NT2/D1 (cell line): ENCODE measurements around the gene C10orf62.

Experiments
- DNase-seq: peaks from one replicate; pipeline ENCODE4 v3.0.0-alpha.2; 2011; ENCODE audit warnings: low read depth, low spot score
- H3K27me3 ChIP-seq: 2 replicates; pipeline ENCODE4 v1.6.0; 2011; ENCODE audit warnings: mild to moderate bottlenecking; ENCODE audit not compliant: insufficient read length, insufficient read depth
- H3K36me3 ChIP-seq: 2 replicates; pipeline ENCODE4 v1.6.1; 2011; ENCODE audit warnings: mild to moderate bottlenecking, low read length, mixed read lengths; ENCODE audit not compliant: insufficient read depth, insufficient read length
- H3K4me1 ChIP-seq: 2 replicates; pipeline ENCODE4 v1.5.1; 2011; ENCODE audit not compliant: insufficient read depth, insufficient read length
- H3K4me3 ChIP-seq: 2 replicates; pipeline ENCODE4 v1.5.1; 2011; ENCODE audit warnings: low read depth; ENCODE audit not compliant: insufficient read length
- H3K9ac ChIP-seq: 2 replicates; pipeline ENCODE4 v1.6.0; 2011; ENCODE audit warnings: low read depth; ENCODE audit not compliant: insufficient read length
- H3K9me3 ChIP-seq: 2 replicates; pipeline ENCODE4 v1.5.1; 2011; ENCODE audit warnings: mild to moderate bottlenecking, low read length; ENCODE audit not compliant: insufficient read depth
- SUZ12 ChIP-seq: IDR thresholded peaks from 2 replicates; pipeline ENCODE4 v1.6.1; 2011; ENCODE audit not compliant: insufficient read length, insufficient read depth; ENCODE audit errors: extremely low read depth
- YY1 ChIP-seq: IDR thresholded peaks from 2 replicates; pipeline ENCODE4 v1.6.1; 2011; ENCODE audit not compliant: insufficient read length, insufficient read depth
- ZNF274 ChIP-seq: IDR thresholded peaks from 2 replicates; pipeline ENCODE4 v1.6.1; 2011; ENCODE audit warnings: mild to moderate bottlenecking, low read depth, low read length

Gene C10orf62

DNA sequence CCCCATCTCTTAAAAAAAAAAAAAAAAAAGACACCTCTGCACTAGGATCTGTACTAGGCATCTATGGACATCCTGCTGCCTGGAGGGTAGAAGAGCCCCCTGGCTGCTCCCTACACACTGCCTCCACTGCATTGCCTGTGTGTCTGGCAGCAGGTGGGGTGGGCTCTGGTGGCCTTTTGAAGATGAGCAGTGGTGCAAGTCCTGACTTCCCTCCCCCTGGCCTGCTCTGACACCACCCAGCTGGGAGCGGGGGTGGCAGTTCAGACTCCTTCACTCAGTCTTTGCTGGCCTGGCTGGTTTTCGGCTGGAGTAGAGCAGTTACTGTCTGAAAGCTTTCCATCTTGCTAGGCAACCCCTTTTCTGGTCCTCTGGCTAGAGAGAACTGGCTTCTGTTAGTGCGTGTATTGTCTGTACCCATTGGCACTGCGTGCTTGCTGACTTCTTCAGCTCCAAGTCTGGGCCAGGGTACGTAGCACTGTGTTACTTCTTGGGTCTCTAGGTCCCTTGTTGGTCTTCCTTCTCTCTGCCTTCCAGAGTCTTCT lies 17.6 kb downstream of the C10orf62 start:
- no peaks in the 10 kb centered on the region for H3K9me3 ChIP-seq
- TF ChIP-seq SUZ12 (no peak), ZNF274 (no peak), YY1 (no peak)
- no peak overlapping the region for H3K9ac ChIP-seq
- H3K4me1 ChIP-seq, result peaks cover 4% of the 10 kb centered on the region
- DNase-seq, result no peak
- no peaks in the 10 kb centered on the region for H3K27me3 ChIP-seq
- no peak overlapping the region for H3K4me3 ChIP-seq
- H3K36me3 ChIP-seq, result no peaks in the 10 kb centered on the region

DNA sequence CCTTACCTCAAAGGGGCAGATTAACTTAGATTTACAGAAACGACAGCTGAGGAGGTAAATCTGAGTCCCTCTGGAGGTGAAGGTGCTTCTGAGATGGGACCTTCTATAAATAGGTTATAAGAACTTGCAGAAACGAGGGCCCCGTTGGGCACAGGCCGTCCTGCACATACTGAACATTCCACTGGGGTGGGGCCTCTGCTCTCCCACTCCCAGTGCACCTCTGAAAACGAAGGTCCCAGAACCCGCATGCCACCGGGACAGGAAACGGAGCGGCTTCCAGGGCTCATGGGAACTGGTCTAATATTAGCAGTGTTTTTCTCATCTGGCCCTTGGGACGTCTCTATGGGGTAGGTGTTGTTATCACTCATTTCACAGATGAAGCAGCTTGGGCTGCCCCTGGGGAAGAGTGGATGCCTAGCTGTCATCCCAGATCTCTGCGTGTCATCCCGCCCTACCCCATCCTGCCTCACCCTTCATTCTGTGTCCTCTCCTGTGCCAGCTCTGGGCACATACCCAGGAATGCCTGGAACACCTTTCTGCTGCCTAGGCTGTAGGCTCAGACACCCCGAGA lies 19.6 kb downstream of the C10orf62 start:
- Histone ChIP-seq H3K27me3 (no peaks in the 10 kb centered on the region), H3K4me1 (peaks cover 4% of the 10 kb centered on the region), H3K9me3 (no peaks in the 10 kb centered on the region), H3K36me3 (no peaks in the 10 kb centered on the region), H3K9ac (no peak overlapping the region), H3K4me3 (no peak overlapping the region)
- DNase-seq, result no peak
- TF ChIP-seq ZNF274 (no peak), YY1 (no peak), SUZ12 (no peak)

DNA sequence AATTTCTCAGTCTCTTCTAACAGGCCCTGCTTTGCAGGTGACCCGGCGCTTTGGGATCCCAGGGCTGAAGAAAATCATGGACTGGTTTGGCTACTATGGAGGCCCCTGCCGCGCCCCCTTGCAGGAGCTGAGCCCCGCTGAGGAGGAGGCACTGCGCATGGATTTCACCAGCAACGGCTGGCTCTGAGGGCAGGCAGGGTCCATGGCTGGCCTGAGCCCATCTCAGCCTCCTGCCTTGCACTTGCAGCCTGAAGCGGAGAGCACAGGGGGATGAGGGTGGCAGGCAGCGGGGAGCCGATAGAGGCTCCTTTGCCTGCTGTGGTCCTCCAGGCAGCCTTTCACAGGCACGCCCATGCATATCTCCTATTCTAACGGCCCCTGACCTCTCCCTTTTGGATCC lies 22.0 kb downstream of the C10orf62 start:
- Histone ChIP-seq H3K36me3 (peaks cover 4% of the 10 kb centered on the region), H3K27me3 (no peaks in the 10 kb centered on the region), H3K9me3 (no peaks in the 10 kb centered on the region), H3K4me3 (no peak overlapping the region), H3K9ac (peak overlapping the region; percentile 56), H3K4me1 (peaks cover 4% of the 10 kb centered on the region)
- TF ChIP-seq YY1 (no peak), ZNF274 (no peak), SUZ12 (no peak)
- no peak for DNase-seq

DNA sequence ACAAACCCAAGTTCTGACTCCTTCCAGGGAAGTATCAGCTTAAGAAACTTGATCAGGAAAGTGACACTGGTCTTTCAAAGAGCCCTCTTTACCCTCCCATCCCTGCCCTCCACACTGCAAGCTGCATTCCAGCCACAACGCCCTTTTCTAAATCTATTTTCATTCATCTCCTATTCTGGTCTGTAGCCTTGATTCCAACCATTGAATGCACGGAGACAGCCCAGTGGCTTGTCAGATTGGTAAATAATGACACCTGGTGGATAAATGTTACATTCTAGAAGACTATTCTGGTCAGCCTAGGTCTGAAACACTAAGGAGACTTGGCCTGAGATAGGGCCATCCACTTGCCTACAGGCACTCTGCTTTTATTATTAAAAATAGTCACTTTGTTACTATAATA lies 22.9 kb downstream of the C10orf62 start:
- peak; percentile 40 for DNase-seq
- no peak for TF ChIP-seq YY1
- no peak for TF ChIP-seq SUZ12
- TF ChIP-seq ZNF274, result no peak
- no peaks in the 10 kb centered on the region for H3K9me3 ChIP-seq

DNA sequence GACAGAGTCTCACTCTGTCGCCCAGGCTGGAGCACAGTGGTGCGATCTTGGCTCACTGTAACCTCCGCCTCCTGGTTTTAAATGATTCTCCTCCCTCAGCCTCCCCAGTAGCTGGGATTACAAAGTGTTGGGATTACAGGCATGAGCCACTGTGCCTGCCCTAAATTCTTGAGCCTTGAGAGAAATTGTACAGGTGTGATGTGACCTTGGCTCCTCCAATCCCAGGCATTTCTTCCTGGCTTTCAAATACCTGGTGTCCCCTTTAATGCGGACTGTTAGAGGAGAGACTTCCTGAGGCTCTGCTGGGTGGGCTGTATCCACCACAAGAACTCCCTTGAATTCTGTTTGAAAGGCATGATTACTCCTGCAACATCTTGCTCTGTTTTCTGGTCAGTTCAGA lies 28.8 kb downstream of the C10orf62 start:
- H3K27me3 ChIP-seq, result no peaks in the 10 kb centered on the region
- H3K9me3 ChIP-seq, result no peaks in the 10 kb centered on the region
- no peak for TF ChIP-seq SUZ12
- no peak for TF ChIP-seq ZNF274
- no peak for TF ChIP-seq YY1
- H3K36me3 ChIP-seq, result peaks cover 4% of the 10 kb centered on the region
- DNase-seq, result no peak
- no peak overlapping the region for H3K9ac ChIP-seq
- H3K4me1 ChIP-seq, result peaks cover 1% of the 10 kb centered on the region
- no peak overlapping the region for H3K4me3 ChIP-seq

More for the DNA sequence above, 22.9 kb downstream of the C10orf62 start:
- no peaks in the 10 kb centered on the region for H3K27me3 ChIP-seq
- H3K36me3 ChIP-seq, result peaks cover 4% of the 10 kb centered on the region
- no peak overlapping the region for H3K9ac ChIP-seq
- H3K4me1 ChIP-seq, result no peaks in the 10 kb centered on the region
- no peak overlapping the region for H3K4me3 ChIP-seq

DNA sequence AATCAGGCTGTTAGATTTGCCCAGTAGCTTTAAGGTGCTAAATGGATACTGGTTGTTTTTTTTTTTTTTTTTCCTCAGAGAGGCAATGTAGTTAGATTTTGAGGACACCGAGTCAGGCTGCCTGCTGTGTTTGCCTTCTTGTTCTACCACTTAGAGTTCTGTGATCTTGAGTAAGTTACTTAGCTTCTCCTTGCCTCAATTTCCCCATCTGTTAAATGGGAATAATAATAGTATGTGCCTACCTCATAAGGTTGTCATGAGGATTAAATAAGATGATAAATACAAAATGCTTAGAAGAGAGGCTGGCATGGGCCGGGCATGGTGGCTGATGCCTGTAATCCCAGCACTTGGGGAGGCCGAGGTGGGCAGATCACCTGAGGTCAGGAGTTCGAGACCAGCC lies 29.2 kb downstream of the C10orf62 start:
- H3K9me3 ChIP-seq, result no peaks in the 10 kb centered on the region
- H3K9ac ChIP-seq, result no peak overlapping the region
- DNase-seq, result no peak

DNA sequence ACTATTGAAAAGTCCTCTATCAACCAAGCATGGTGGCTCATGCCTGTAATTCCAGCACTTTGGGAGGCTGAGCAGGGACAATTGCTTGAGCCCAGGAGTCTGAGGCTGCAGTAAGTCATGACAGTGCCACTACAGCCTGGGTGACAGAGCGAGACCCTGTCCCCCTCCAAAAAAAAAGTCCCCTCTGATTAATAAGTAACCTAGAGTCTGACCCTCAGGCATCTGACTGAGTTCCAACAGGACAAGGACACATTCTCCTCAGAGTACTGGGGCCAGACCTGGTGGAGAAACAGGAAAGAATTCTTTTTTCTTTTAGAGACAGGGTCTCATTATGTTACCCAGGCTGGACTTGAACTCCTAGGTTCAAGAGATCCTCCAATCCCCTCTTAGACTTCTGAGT lies 33.8 kb downstream of the C10orf62 start:
- no peaks in the 10 kb centered on the region for H3K27me3 ChIP-seq
- no peaks in the 10 kb centered on the region for H3K9me3 ChIP-seq
- H3K4me3 ChIP-seq, result no peak overlapping the region
- peaks cover 1% of the 10 kb centered on the region for H3K4me1 ChIP-seq
- no peaks in the 10 kb centered on the region for H3K36me3 ChIP-seq
- H3K9ac ChIP-seq, result no peak overlapping the region
- TF ChIP-seq ZNF274 (no peak), YY1 (no peak), SUZ12 (no peak)
- no peak for DNase-seq

More for the DNA sequence above, 29.2 kb downstream of the C10orf62 start:
- peaks cover 1% of the 10 kb centered on the region for H3K4me1 ChIP-seq
- TF ChIP-seq YY1 (no peak), ZNF274 (no peak), SUZ12 (no peak)
- H3K27me3 ChIP-seq, result no peaks in the 10 kb centered on the region
- H3K36me3 ChIP-seq, result peaks cover 4% of the 10 kb centered on the region
- no peak overlapping the region for H3K4me3 ChIP-seq

DNA sequence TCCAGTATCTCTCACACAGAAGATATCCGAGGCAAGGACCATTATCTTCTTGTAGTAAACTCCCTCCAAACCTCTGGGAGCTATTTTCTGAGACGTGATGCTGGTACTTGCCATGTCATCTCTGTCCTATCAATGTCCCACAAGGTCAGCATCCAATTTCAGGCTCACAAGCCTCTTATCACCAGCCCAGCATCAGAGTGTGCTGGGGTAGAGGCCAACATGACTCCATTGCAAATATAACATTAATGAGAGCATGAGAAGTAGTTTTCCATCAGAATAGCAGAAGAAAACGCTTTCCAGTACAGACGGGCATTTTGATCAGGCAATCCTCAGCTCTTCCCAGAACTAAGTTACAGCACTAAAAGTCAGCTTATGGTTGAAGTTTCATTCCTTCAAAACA lies 38.2 kb downstream of the C10orf62 start:
- Histone ChIP-seq H3K9ac (no peak overlapping the region), H3K27me3 (no peaks in the 10 kb centered on the region)

More for the DNA sequence above, 38.2 kb downstream of the C10orf62 start:
- no peak overlapping the region for H3K4me3 ChIP-seq
- no peak for TF ChIP-seq ZNF274
- TF ChIP-seq YY1, result no peak
- TF ChIP-seq SUZ12, result no peak
- H3K9me3 ChIP-seq, result no peaks in the 10 kb centered on the region
- no peak for DNase-seq
- no peaks in the 10 kb centered on the region for H3K36me3 ChIP-seq
- H3K4me1 ChIP-seq, result no peaks in the 10 kb centered on the region
